Gastrocnemius medialis (tissue), 4 donors: ENCODE results near the gene TBC1D5.

ENCODE experiments used
- POLR2A ChIP-seq, 2 donors: fragments of 450-650 bp; IDR thresholded peaks; one replicate each; pipeline ENCODE4 v1.6.1; 2017; ENCODE audit warnings: antibody characterized with exemption in 2 of 2, mild to moderate bottlenecking in 2 of 2, moderate library complexity in 2 of 2
- TF ChIP-seq, protein P1 (sequence below), 5 experiments: fragments of 450-650 bp in 3 of 5; fragments of 200-600 bp in 2 of 5; sonication (generic) in 2 of 5; IDR thresholded peaks in 4 of 5; conservative IDR thresholded peaks in 1 of 5; 1 replicate in 4 of 5; 2 replicates in 1 of 5; pipeline ENCODE4 v1.5.1; 2016 to 2019; ENCODE audit warnings: antibody characterized with exemption in 5 of 5, mild to moderate bottlenecking in 3 of 5, moderate library complexity in 3 of 5

DNA sequence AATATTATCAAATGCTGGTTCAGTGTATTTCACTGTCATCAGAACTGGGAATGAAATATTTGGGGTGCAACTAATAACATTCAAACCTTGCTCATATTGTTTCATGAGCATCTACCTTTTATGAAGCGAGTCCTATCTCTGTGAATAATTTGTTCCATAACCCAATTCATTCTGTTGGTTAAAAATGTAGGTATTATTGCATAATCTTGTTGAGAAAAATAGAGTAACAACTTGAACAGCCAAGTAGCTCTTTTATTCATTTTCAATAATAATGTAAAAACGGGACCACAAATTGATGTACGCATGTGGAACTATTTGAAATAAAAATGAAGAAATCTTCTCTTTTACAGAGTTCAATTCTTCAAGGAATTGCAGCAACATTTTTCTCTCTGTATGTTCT, 30.1 kb upstream of the TBC1D5 start:
- TF ChIP-seq, protein P1, sequence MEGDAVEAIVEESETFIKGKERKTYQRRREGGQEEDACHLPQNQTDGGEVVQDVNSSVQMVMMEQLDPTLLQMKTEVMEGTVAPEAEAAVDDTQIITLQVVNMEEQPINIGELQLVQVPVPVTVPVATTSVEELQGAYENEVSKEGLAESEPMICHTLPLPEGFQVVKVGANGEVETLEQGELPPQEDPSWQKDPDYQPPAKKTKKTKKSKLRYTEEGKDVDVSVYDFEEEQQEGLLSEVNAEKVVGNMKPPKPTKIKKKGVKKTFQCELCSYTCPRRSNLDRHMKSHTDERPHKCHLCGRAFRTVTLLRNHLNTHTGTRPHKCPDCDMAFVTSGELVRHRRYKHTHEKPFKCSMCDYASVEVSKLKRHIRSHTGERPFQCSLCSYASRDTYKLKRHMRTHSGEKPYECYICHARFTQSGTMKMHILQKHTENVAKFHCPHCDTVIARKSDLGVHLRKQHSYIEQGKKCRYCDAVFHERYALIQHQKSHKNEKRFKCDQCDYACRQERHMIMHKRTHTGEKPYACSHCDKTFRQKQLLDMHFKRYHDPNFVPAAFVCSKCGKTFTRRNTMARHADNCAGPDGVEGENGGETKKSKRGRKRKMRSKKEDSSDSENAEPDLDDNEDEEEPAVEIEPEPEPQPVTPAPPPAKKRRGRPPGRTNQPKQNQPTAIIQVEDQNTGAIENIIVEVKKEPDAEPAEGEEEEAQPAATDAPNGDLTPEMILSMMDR (IDR thresholded peaks at IDR 0.05 in 4 of 5, conservative IDR thresholded peaks at IDR 0.05 in 1 of 5), result no peak
- no peak for TF ChIP-seq POLR2A (IDR thresholded peaks at IDR 0.05)
